HEK293T (cell line): Measurements from ENCODE around the gene INHBC.
"Not testable (repeated sequence)": the region's sequence is repeated elsewhere in the genome, so short reads cannot be mapped to it uniquely, and the experiment has no call there.

ENCODE experiments used
- CTBP1 ChIP-seq: fragments of 450-650 bp; IDR thresholded peaks from 2 replicates; pipeline ENCODE4 v1.6.1; 2016; ENCODE audit warnings: borderline replicate concordance
- FOXA1 ChIP-seq: fragments of 450-650 bp; IDR thresholded peaks from 2 replicates; pipeline ENCODE4 v1.6.1; 2016; ENCODE audit warnings: mild to moderate bottlenecking
- FOXK2 ChIP-seq: fragments of 450-650 bp; IDR thresholded peaks from 2 replicates; pipeline ENCODE4 v1.6.1; 2016; ENCODE audit warnings: mild to moderate bottlenecking
- NFRKB ChIP-seq: fragments of 450-650 bp; IDR thresholded peaks from 2 replicates; pipeline ENCODE4 v1.6.1; 2016; ENCODE audit warnings: mild to moderate bottlenecking, moderate library complexity
- PKNOX1 ChIP-seq: fragments of 450-650 bp; IDR thresholded peaks from 2 replicates; pipeline ENCODE4 v1.6.1; 2016
- SP1 ChIP-seq: fragments of 450-650 bp; IDR thresholded peaks from 2 replicates; pipeline ENCODE4 v1.6.1; 2017
- SUZ12 ChIP-seq: fragments of 450-650 bp; IDR thresholded peaks from 2 replicates; pipeline ENCODE4 v1.6.1; 2016; ENCODE audit warnings: mild to moderate bottlenecking
- TARDBP ChIP-seq: fragments of 450-650 bp; IDR thresholded peaks from 2 replicates; pipeline ENCODE4 v1.6.1; 2016

GRCh38 chr12:57399718-57400463, 34.7 kb upstream of the INHBC start:
- not testable (repeated sequence) for TF ChIP-seq NFRKB, CTBP1, TARDBP, SP1, FOXK2, FOXA1, SUZ12, PKNOX1
